GM23338 (cell line): ENCODE measurements around the gene AKTIP. TPM values are rescaled to one million over a fixed set of nuclear protein-coding genes. Genes with fewer than 3 reads are reported as not detected.
A peak's percentile ranks its signal among the peaks of the same experiment; 100 is the strongest.

ENCODE experiments used
- ATAC-seq: fragments of 200-7000 bp; cut with Tn5 transposase; 3 replicates; pipeline ENCODE4 v1.9.1; 2020
- DNase-seq: peaks from one replicate; pipeline ENCODE4 v3.0.0-alpha.2; 2015; ENCODE audit warnings: low spot score
- H2AFZ ChIP-seq: fragments of 200-600 bp; sonication (generic); 2 replicates; pipeline ENCODE4 v1.8.0; 2016; ENCODE audit warnings: antibody characterized with exemption, mild to moderate bottlenecking, moderate library complexity
- H3F3A ChIP-seq: fragments of 200-600 bp; sonication (generic); replicated peaks from 2 replicates; pipeline ENCODE4 v1.8.0; 2017; ENCODE audit warnings: antibody characterized with exemption, mixed run types, low read depth
- H3K27ac ChIP-seq: fragments of 200-600 bp; sonication (generic); 2 replicates; pipeline ENCODE4 v1.6.1; 2016; ENCODE audit warnings: low read depth
- H3K27me3 ChIP-seq: fragments of 200-600 bp; sonication (generic); 2 replicates; pipeline ENCODE4 v1.8.0; 2016; ENCODE audit warnings: mild to moderate bottlenecking, mixed run types, moderate library complexity; ENCODE audit not compliant: insufficient read depth
- H3K36me3 ChIP-seq: fragments of 200-600 bp; sonication (generic); 2 replicates; pipeline ENCODE4 v1.8.0; 2016; ENCODE audit warnings: mild to moderate bottlenecking; ENCODE audit not compliant: insufficient read depth
- H3K4me1 ChIP-seq: fragments of 200-600 bp; sonication (generic); 2 replicates; pipeline ENCODE4 v1.8.0; 2016; ENCODE audit warnings: mild to moderate bottlenecking, moderate library complexity; ENCODE audit not compliant: insufficient read depth
- H3K4me2 ChIP-seq: fragments of 200-600 bp; sonication (generic); 2 replicates; pipeline ENCODE4 v1.7.1; 2017; ENCODE audit warnings: mixed run types
- H3K4me3 ChIP-seq: fragments of 200-600 bp; sonication (generic); 2 replicates; pipeline ENCODE4 v1.6.1; 2016; ENCODE audit warnings: mixed run types
- H3K79me2 ChIP-seq: fragments of 200-600 bp; sonication (generic); replicated peaks from 2 replicates; pipeline ENCODE4 v1.8.0; 2017; ENCODE audit warnings: mild to moderate bottlenecking; ENCODE audit not compliant: insufficient read depth
- H3K9me2 ChIP-seq: fragments of 200-600 bp; sonication (generic); 2 replicates; pipeline ENCODE4 v1.8.0; 2017; ENCODE audit not compliant: insufficient read depth
- H4K20me1 ChIP-seq: fragments of 200-600 bp; sonication (generic); replicated peaks from 2 replicates; pipeline ENCODE4 v1.8.0; 2017; ENCODE audit warnings: mild to moderate bottlenecking; ENCODE audit not compliant: insufficient read depth
- H3K27ac Mint-ChIP-seq: 2 replicates; pipeline ENCODE4 v1.8.0; 2020; ENCODE audit warnings: inconsistent platforms, mild to moderate bottlenecking, moderate library complexity, mixed read lengths
- H3K27me3 Mint-ChIP-seq: 3 replicates; pipeline ENCODE4 v1.8.0; 2022; ENCODE audit warnings: low read depth, mild to moderate bottlenecking, moderate library complexity, mixed read lengths, inconsistent platforms; ENCODE audit not compliant: insufficient read depth, poor library complexity
- H3K36me3 Mint-ChIP-seq: 3 replicates; pipeline ENCODE4 v1.8.0; 2021; ENCODE audit warnings: low read depth, mild to moderate bottlenecking, inconsistent platforms, moderate library complexity, mixed read lengths
- H3K4me1 Mint-ChIP-seq: 3 replicates; pipeline ENCODE4 v1.8.0; 2020; ENCODE audit warnings: mild to moderate bottlenecking, inconsistent platforms, mixed read lengths
- H3K4me3 Mint-ChIP-seq: 3 replicates; pipeline ENCODE4 v1.8.0; 2021; ENCODE audit warnings: moderate library complexity, mild to moderate bottlenecking, inconsistent platforms, mixed read lengths
- H3K9me3 Mint-ChIP-seq: 3 replicates; pipeline ENCODE4 v1.8.0; 2020; ENCODE audit warnings: moderate library complexity, mild to moderate bottlenecking, inconsistent platforms, mixed read lengths
- ZNF114 ChIP-seq: fragments of 250-450 bp; sonication (Bioruptor Pico); IDR thresholded peaks from 2 replicates; pipeline ENCODE4 v1.5.0; 2020; ENCODE audit warnings: mild to moderate bottlenecking, moderate library complexity
- ZNF331 ChIP-seq: fragments of 250-450 bp; sonication (Bioruptor Pico); IDR thresholded peaks from 2 replicates; pipeline ENCODE4 v1.5.0; 2020; ENCODE audit warnings: low read depth, mild to moderate bottlenecking, moderate library complexity
- polyA plus RNA-seq: library from polyadenylated mRNA; unstranded; fragments of >200 nt; fragmentation: Nextera tagmentation; extraction: Ambion mirVana; gene quantifications from 2 replicates; pipeline ENCODE4 v1.2.1, GENCODE V29; 2016
- total RNA-seq: library from RNA; depleted of rRNA; stranded (reverse); fragments of >200 nt; shearing (Covaris generic); gene quantifications from 2 replicates; pipeline ENCODE4 v1.2.3, GENCODE V29; 2014
- TF ChIP-seq, protein P1 (sequence below), 2 experiments: fragments of 200-600 bp in 1 of 2; sonication (generic) in 1 of 2; conservative IDR thresholded peaks; 2 replicates each; pipeline versions ENCODE4 v1.5.1 to v1.6.1; 2016 to 2017; ENCODE audit warnings: antibody characterized with exemption in 2 of 2, low read depth in 2 of 2, mild to moderate bottlenecking in 2 of 2, moderate library complexity in 1 of 2
- TF ChIP-seq, protein P2 (sequence below): fragments of 250-450 bp; sonication (Bioruptor Pico); IDR thresholded peaks from 2 replicates; pipeline ENCODE4 v1.5.0; 2020; ENCODE audit warnings: mild to moderate bottlenecking, moderate library complexity

AKTIP gene
- total and polyA plus RNA-seq, 2 experiments from 2014 or later = 17.3 to 21.6 TPM

DNA sequence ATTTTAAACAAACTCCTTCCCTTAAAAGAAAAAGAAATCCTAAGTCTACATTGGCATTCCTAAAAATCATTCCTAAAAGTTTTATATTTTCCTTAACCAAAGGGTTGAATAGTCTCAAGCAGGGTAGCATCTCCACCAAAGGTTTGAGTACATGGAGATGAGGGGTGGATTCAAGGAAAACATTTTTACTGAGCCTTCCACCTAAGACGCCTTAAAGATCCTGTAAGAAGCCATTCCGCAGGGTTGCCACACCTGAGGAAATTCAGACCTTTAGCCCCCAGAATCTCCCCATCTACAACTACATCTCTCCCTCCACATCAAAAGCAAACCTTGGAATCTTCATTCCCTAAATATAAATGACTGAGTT is 7.7 kb upstream of the AKTIP start (continued):
- TF ChIP-seq, protein P1, sequence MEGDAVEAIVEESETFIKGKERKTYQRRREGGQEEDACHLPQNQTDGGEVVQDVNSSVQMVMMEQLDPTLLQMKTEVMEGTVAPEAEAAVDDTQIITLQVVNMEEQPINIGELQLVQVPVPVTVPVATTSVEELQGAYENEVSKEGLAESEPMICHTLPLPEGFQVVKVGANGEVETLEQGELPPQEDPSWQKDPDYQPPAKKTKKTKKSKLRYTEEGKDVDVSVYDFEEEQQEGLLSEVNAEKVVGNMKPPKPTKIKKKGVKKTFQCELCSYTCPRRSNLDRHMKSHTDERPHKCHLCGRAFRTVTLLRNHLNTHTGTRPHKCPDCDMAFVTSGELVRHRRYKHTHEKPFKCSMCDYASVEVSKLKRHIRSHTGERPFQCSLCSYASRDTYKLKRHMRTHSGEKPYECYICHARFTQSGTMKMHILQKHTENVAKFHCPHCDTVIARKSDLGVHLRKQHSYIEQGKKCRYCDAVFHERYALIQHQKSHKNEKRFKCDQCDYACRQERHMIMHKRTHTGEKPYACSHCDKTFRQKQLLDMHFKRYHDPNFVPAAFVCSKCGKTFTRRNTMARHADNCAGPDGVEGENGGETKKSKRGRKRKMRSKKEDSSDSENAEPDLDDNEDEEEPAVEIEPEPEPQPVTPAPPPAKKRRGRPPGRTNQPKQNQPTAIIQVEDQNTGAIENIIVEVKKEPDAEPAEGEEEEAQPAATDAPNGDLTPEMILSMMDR (conservative IDR thresholded peaks at IDR 0.05; ENCODE audit: low read depth in 2 of 2) = no peak
- TF ChIP-seq ZNF114 (CRISPR knock-in tag) = no peak

DNA sequence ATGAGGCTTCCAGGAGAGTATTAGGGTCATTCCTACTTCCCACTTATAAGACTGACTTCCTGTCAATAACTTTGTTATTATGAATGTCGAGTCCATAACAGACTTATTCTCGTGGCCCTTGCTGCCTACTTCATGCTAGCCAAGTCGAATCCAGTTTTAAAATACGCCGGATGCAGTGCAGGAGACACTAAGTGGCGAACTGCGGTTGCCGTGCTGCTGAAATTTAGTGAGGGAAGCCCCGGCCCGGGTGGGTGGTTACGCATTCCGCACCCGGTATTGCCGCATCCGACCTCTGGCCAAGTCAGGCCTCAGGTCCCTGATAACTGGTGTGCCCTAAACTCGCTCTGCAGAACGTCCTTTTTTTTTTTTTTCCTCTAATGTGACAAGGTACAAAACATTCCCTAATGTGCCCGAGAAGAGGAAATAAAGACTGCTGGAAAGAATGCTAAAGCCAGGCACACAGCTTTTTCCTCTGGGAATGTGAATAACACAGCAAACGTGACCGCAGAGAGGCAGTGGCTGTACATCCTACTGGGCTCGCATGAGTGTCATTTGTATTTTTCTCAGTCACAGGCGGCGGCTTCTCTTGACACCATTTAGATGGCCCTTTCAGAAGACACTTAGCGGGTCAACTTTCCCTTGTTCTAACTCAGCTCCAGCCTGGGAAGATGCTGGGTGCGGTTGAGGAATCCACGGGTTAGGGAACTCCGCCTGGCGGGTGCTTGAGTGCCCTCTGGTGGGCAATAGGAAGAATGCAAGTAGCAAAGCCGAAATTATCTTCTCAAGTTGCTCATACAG is 7.1 kb upstream of the AKTIP start:
- Histone ChIP-seq H2AFZ (0 out of 2 replicates have a peak overlapping the region, but pooled peaks have one; percentile 25), H3K36me3 (no peaks in the 10 kb centered on the region), H3F3A (no peaks in the 10 kb centered on the region; the same call in 1 of the 2 replicates), H3K4me1 (peaks cover 4% of the 10 kb centered on the region; the same call in 1 of the 2 replicates), H3K79me2 (no peaks in the 10 kb centered on the region), H3K4me3 (no peak overlapping the region), H4K20me1 (no peaks in the 10 kb centered on the region), H3K27me3 (no peaks in the 10 kb centered on the region), H3K9me2 (peaks cover 8% of the 10 kb centered on the region), H3K27ac (no peak overlapping the region), H3K4me2 (peak overlapping the region; percentile 22; the same call in 1 of the 2 replicates)
- H3K9me3 Mint-ChIP-seq = peaks cover 27% of the 10 kb centered on the region
- H3K27me3 Mint-ChIP-seq = peaks cover 15% of the 10 kb centered on the region
- H3K27ac Mint-ChIP-seq = no peak overlapping the region
- ATAC-seq (peak; percentile 95), DNase-seq (peak; percentile 84)
- H3K4me3 Mint-ChIP-seq = no peak overlapping the region
- TF ChIP-seq, protein P2, sequence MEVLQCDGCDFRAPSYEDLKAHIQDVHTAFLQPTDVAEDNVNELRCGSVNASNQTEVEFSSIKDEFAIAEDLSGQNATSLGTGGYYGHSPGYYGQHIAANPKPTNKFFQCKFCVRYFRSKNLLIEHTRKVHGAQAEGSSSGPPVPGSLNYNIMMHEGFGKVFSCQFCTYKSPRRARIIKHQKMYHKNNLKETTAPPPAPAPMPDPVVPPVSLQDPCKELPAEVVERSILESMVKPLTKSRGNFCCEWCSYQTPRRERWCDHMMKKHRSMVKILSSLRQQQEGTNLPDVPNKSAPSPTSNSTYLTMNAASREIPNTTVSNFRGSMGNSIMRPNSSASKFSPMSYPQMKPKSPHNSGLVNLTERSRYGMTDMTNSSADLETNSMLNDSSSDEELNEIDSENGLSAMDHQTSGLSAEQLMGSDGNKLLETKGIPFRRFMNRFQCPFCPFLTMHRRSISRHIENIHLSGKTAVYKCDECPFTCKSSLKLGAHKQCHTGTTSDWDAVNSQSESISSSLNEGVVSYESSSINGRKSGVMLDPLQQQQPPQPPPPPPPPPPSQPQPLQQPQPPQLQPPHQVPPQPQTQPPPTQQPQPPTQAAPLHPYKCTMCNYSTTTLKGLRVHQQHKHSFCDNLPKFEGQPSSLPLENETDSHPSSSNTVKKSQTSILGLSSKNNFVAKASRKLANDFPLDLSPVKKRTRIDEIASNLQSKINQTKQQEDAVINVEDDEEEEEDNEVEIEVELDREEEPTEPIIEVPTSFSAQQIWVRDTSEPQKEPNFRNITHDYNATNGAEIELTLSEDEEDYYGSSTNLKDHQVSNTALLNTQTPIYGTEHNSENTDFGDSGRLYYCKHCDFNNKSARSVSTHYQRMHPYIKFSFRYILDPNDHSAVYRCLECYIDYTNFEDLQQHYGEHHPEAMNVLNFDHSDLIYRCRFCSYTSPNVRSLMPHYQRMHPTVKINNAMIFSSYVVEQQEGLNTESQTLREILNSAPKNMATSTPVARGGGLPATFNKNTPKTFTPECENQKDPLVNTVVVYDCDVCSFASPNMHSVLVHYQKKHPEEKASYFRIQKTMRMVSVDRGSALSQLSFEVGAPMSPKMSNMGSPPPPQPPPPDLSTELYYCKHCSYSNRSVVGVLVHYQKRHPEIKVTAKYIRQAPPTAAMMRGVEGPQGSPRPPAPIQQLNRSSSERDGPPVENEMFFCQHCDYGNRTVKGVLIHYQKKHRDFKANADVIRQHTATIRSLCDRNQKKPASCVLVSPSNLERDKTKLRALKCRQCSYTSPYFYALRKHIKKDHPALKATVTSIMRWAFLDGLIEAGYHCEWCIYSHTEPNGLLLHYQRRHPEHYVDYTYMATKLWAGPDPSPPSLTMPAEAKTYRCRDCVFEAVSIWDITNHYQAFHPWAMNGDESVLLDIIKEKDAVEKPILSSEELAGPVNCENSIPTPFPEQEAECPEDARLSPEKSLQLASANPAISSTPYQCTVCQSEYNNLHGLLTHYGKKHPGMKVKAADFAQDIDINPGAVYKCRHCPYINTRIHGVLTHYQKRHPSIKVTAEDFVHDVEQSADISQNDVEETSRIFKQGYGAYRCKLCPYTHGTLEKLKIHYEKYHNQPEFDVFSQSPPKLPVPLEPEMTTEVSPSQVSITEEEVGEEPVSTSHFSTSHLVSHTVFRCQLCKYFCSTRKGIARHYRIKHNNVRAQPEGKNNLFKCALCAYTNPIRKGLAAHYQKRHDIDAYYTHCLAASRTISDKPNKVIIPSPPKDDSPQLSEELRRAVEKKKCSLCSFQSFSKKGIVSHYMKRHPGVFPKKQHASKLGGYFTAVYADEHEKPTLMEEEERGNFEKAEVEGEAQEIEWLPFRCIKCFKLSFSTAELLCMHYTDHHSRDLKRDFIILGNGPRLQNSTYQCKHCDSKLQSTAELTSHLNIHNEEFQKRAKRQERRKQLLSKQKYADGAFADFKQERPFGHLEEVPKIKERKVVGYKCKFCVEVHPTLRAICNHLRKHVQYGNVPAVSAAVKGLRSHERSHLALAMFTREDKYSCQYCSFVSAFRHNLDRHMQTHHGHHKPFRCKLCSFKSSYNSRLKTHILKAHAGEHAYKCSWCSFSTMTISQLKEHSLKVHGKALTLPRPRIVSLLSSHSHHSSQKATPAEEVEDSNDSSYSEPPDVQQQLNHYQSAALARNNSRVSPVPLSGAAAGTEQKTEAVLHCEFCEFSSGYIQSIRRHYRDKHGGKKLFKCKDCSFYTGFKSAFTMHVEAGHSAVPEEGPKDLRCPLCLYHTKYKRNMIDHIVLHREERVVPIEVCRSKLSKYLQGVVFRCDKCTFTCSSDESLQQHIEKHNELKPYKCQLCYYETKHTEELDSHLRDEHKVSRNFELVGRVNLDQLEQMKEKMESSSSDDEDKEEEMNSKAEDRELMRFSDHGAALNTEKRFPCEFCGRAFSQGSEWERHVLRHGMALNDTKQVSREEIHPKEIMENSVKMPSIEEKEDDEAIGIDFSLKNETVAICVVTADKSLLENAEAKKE (CRISPR knock-in tag) = 0 out of 2 replicates have a peak, but pooled peaks have one; percentile 52
- TF ChIP-seq ZNF331 (CRISPR knock-in tag) = no peak
- TF ChIP-seq, protein P1 (conservative IDR thresholded peaks at IDR 0.05; ENCODE audit: low read depth in 2 of 2) = peak; percentile 82 to 96
- H3K36me3 Mint-ChIP-seq = peaks cover 11% of the 10 kb centered on the region; the same call in 1 of the 3 replicates
- peaks cover 7% of the 10 kb centered on the region for H3K4me1 Mint-ChIP-seq
